Vagina (tissue), 2 donors: Measurements from ENCODE around the gene CASP3. TPM values are rescaled to one million over a fixed set of nuclear protein-coding genes. Genes with fewer than 3 reads are reported as not detected.

Experiments used
- DNase-seq, 2 donors: peaks; one replicate each; pipeline ENCODE4 v3.0.0-alpha.2; 2017; ENCODE audit errors: extremely low spot score in 2 of 2
- H3K27ac ChIP-seq: fragments of 200-600 bp; sonication (generic); one replicate; pipeline ENCODE4 v1.5.1; 2019
- H3K27me3 ChIP-seq: fragments of 200-600 bp; sonication (generic); one replicate; pipeline ENCODE4 v1.5.1; 2019
- H3K36me3 ChIP-seq, 2 donors: fragments of 200-600 bp; sonication (generic); one replicate each; pipeline ENCODE4 v1.5.1; 2017 to 2019
- H3K4me1 ChIP-seq: fragments of 200-600 bp; sonication (generic); one replicate; pipeline ENCODE4 v1.5.1; 2019
- H3K4me3 ChIP-seq, 2 donors: fragments of 200-600 bp; sonication (generic); 1 replicate in 1 of 2; 2 replicates in 1 of 2; pipeline ENCODE4 v1.5.1; 2016 to 2019
- H3K9me3 ChIP-seq: fragments of 200-600 bp; sonication (generic); one replicate; pipeline ENCODE4 v1.5.1; 2019
- POLR2A ChIP-seq, 2 donors: fragments of 450-650 bp; IDR thresholded peaks; one replicate each; pipeline ENCODE4 v1.6.1; 2017; ENCODE audit warnings: antibody characterized with exemption in 2 of 2, mild to moderate bottlenecking in 2 of 2, moderate library complexity in 2 of 2
- POLR2AphosphoS5 ChIP-seq, 2 donors: sonication (generic); formaldehyde crosslinking; IDR thresholded peaks; one replicate each; pipeline ENCODE4 v1.9.0; 2017; ENCODE audit warnings: antibody characterized with exemption in 2 of 2, mild to moderate bottlenecking in 2 of 2, low read depth in 1 of 2; ENCODE audit not compliant: insufficient read depth in 1 of 2
- intact Hi-C: fragments of 100-400 bp; cut with DNase I; formaldehyde crosslinking; loops from one replicate; pipeline ENCODE4 v1.15.1; 2023
- total RNA-seq: library from RNA; depleted of rRNA; stranded (reverse); fragments of >200 nt; gene quantifications from one replicate; pipeline ENCODE4 v1.2.3, GENCODE V29; 2016
- TF ChIP-seq, protein P1 (sequence below), 3 experiments: fragments of 450-650 bp in 2 of 3; fragments of 200-600 bp in 1 of 3; sonication (generic) in 1 of 3; IDR thresholded peaks; one replicate each; pipeline ENCODE4 v1.5.1; 2017 to 2019; ENCODE audit warnings: antibody characterized with exemption in 3 of 3, mild to moderate bottlenecking in 2 of 3, moderate library complexity in 2 of 3

Gene CASP3
- total RNA-seq, 1 donor from 2014 or later = 11.3 TPM

DNA sequence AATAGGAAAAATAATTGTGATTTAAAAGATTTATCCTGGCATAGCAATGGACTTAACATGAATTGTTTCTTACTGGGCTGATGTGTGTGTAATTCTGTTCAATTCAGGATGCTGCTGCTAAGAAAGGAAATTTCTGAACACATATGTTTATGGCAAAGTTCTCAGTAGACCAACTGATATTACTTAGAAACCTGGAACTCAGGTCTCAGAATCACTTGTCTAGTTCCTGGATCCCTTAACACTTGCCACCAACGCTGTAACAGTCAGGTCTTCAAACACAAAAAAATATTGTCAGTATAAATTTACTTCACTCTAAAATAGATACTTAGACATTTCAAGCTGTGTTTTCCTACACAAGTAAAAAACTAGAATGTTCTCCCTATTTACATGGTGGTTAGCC, 5.5 kb downstream of the CASP3 start:
- Histone ChIP-seq H3K36me3 (no peaks in the 10 kb centered on the region), H3K27me3 (no peaks in the 10 kb centered on the region), H3K9me3 (no peaks in the 10 kb centered on the region), H3K27ac (no peak overlapping the region), H3K4me1 (peaks cover 49% of the 10 kb centered on the region), H3K4me3 (no peak overlapping the region)
- TF ChIP-seq, protein P1, sequence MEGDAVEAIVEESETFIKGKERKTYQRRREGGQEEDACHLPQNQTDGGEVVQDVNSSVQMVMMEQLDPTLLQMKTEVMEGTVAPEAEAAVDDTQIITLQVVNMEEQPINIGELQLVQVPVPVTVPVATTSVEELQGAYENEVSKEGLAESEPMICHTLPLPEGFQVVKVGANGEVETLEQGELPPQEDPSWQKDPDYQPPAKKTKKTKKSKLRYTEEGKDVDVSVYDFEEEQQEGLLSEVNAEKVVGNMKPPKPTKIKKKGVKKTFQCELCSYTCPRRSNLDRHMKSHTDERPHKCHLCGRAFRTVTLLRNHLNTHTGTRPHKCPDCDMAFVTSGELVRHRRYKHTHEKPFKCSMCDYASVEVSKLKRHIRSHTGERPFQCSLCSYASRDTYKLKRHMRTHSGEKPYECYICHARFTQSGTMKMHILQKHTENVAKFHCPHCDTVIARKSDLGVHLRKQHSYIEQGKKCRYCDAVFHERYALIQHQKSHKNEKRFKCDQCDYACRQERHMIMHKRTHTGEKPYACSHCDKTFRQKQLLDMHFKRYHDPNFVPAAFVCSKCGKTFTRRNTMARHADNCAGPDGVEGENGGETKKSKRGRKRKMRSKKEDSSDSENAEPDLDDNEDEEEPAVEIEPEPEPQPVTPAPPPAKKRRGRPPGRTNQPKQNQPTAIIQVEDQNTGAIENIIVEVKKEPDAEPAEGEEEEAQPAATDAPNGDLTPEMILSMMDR (IDR thresholded peaks at IDR 0.05) = no peak
- TF ChIP-seq POLR2A (IDR thresholded peaks at IDR 0.05) = no peak
- TF ChIP-seq POLR2AphosphoS5 (IDR thresholded peaks at IDR 0.05; ENCODE audit: insufficient read depth in 1 of 2, low read depth in 1 of 2) = no peak
- intact Hi-C loops = loop anchor here (10.0 kb wide), 2 partner anchors 91 to 379 kb away; partner anchors contain the start of gene CENPU
- no peak for DNase-seq

DNA sequence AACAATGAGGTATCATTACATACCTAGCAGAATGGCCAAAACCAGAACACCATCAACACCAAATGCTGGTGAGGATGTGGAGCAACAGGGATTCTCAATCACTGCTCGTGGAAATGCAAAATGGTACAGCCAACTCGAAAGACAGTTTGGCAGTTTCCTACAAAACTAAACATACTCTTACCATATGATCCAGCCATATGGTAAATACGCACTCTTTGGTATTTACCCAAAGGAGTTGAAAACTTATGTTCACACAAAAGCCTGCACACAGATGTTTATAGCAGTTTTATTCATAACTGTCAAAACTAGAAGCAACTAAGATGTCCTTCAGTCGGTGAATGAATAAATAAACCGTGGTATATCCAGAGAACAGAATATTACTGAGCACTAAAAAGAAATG, 7.8 kb downstream of the CASP3 start:
- Histone ChIP-seq H3K27me3 (no peaks in the 10 kb centered on the region), H3K4me1 (peaks cover 29% of the 10 kb centered on the region), H3K27ac (no peak overlapping the region), H3K36me3 (peaks cover 0 to 11% of the 10 kb centered on the region in 2 donors), H3K4me3 (no peak overlapping the region), H3K9me3 (no peaks in the 10 kb centered on the region)
- TF ChIP-seq, protein P1 (IDR thresholded peaks at IDR 0.05) = no peak
- DNase-seq = no peak
- intact Hi-C loops = loop anchor here (10.0 kb wide), 2 partner anchors 93 to 377 kb away; partner anchors contain the start of gene CENPU

DNA sequence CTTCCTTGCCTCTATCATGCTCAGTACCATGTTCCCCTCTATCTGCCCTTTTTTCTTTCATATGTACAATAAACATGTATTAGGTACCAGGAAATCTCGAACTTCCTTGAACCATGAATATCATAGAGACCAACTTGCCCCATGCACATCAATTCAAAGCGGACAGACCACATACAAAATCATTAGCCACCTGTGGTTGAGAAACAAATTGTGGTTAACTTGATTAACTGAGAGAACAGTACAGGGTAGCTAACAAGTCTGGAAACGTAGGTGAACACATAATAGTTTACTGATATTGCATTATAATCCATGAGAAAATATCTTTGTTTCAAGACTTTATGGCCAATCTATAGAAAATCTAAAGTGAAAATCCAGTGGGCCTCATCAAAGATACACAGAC, 8.2 kb downstream of the CASP3 start:
- intact Hi-C loops = loop anchor here (10.0 kb wide), 2 partner anchors 94 to 376 kb away; partner anchors contain the start of gene CENPU
- H3K4me1 ChIP-seq = peaks cover 25% of the 10 kb centered on the region

DNA sequence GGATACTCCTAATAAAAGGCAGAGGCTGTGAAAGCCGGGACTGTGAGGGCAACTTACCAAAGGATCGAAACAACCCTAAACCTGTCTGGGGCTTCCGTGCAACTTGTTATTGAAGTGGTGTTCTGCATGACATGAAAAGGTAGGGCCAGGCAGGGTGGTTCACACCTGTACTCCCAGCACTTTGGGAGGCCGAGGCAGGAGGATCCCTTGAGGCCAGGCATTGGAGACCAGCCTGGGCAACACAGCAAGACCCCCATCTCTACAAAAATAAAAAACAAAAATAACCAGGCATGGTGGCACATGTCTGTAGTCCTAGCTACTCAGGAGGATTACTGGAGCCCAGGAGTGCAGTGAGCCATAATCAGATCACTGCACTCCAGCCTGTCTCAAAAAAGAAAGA, 12.3 kb downstream of the CASP3 start:
- DNase-seq = peak in 1 of 2 donors; percentile 52
- Histone ChIP-seq H3K36me3 (peaks cover 0 to 38% of the 10 kb centered on the region in 2 donors), H3K4me1 (peaks cover 9% of the 10 kb centered on the region), H3K27me3 (no peaks in the 10 kb centered on the region), H3K4me3 (no peak overlapping the region), H3K9me3 (no peaks in the 10 kb centered on the region), H3K27ac (no peak overlapping the region)
- no peak for TF ChIP-seq POLR2A (IDR thresholded peaks at IDR 0.05)
- TF ChIP-seq, protein P1 (IDR thresholded peaks at IDR 0.05) = no peak
- TF ChIP-seq POLR2AphosphoS5 (IDR thresholded peaks at IDR 0.05; ENCODE audit: insufficient read depth in 1 of 2, low read depth in 1 of 2) = no peak
- intact Hi-C loops = no loop called here

More for the DNA sequence above, 8.2 kb downstream of the CASP3 start:
- Histone ChIP-seq H3K4me3 (no peak overlapping the region), H3K27me3 (no peaks in the 10 kb centered on the region), H3K9me3 (no peaks in the 10 kb centered on the region), H3K36me3 (peaks cover 0 to 15% of the 10 kb centered on the region in 2 donors), H3K27ac (no peak overlapping the region)
- DNase-seq = no peak
- TF ChIP-seq, protein P1 (IDR thresholded peaks at IDR 0.05) = no peak
- no peak for TF ChIP-seq POLR2A (IDR thresholded peaks at IDR 0.05)
- no peak for TF ChIP-seq POLR2AphosphoS5 (IDR thresholded peaks at IDR 0.05; ENCODE audit: insufficient read depth in 1 of 2, low read depth in 1 of 2)

DNA sequence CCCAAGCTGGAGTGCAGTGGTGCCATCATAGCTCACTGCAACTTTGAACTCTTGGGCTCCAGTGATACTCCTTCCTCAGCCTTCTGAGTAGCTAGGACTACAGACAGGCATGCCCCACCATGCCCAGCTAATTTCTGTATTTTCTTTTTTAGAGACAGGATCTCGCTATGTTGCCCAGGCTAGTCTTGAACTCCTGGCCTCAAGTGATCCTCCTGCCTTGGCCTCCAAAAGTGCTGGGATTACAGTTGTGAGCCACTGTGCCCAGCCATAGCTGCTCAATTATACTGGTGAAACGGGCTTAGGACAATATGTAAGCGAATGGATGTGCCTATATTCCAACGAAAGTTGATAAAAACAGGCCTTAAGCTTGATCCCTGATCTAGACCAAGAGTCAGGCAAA, 13.1 kb downstream of the CASP3 start:
- Histone ChIP-seq H3K4me3 (no peak overlapping the region), H3K9me3 (no peaks in the 10 kb centered on the region), H3K27me3 (no peaks in the 10 kb centered on the region), H3K4me1 (peaks cover 8% of the 10 kb centered on the region), H3K36me3 (peaks cover 0 to 43% of the 10 kb centered on the region in 2 donors), H3K27ac (no peak overlapping the region)
- DNase-seq = peak in 1 of 2 donors; percentile 27
- TF ChIP-seq, protein P1 (IDR thresholded peaks at IDR 0.05) = no peak
- TF ChIP-seq POLR2A (IDR thresholded peaks at IDR 0.05) (no peak), POLR2AphosphoS5 (IDR thresholded peaks at IDR 0.05; ENCODE audit: insufficient read depth in 1 of 2, low read depth in 1 of 2) (no peak)
- intact Hi-C loops = no loop called here
